ENCODE results near the gene PABPN1L. TPM values are rescaled to one million over a fixed set of nuclear protein-coding genes. Genes with fewer than 3 reads are reported as not detected.

The PABPN1L gene
- total and polyA plus RNA-seq, 5 donors = not detected

DNA sequence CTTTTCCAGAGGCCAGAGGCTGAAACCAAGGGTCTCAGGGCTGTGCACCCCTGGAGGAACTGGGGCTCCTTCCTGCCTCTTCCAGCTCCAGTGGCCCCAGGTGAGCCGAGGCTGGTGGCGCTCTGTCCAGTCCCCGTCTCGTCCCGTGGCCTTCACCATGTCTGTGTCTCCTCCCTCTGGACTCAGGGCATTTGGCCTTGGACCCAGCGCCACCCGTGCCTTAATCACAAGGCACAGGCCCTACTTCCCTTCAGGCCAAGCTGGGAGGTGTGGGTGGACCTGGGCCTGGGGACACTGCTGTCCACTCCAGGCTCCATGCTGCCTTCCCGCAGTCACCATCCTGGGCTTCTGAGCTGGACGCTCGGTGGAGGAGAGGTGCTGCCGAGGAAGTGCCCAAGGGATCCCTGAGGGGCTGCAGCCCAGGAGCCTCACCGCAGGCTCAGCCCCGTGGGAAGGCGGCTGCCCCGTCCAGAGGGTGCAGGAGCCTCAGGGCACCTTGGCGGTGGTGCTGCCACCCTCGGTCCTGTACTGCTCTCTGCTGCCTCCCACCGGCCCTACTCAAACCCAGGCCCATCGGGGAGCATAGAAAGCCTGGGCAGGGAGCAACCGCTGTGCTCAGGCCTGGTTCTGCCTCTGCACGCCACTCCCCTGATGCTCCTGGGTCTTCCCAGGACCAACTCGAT is 45.2 kb downstream of the PABPN1L start:
- intact Hi-C loops (cut with DNase I) = no loop called here
- H3K4me3 ChIP-seq (ENCODE audit: low read length) = no peak overlapping the region
- H3K27ac ChIP-seq (ENCODE audit: low read length) = no peak overlapping the region
- no peak for ATAC-seq
- no peaks in the 10 kb centered on the region for H3K27me3 ChIP-seq (ENCODE audit: control insufficient read depth, insufficient read depth)
- DNase-seq = no peak
- H3K9me3 ChIP-seq (ENCODE audit: control insufficient read depth, low read length) = no peaks in the 10 kb centered on the region
- WGBS = 92% methylated on average over 22 of the region's 22 CpGs
- no peaks in the 10 kb centered on the region for H3K4me1 ChIP-seq (ENCODE audit: control insufficient read depth, insufficient read depth, low read length)

DNA sequence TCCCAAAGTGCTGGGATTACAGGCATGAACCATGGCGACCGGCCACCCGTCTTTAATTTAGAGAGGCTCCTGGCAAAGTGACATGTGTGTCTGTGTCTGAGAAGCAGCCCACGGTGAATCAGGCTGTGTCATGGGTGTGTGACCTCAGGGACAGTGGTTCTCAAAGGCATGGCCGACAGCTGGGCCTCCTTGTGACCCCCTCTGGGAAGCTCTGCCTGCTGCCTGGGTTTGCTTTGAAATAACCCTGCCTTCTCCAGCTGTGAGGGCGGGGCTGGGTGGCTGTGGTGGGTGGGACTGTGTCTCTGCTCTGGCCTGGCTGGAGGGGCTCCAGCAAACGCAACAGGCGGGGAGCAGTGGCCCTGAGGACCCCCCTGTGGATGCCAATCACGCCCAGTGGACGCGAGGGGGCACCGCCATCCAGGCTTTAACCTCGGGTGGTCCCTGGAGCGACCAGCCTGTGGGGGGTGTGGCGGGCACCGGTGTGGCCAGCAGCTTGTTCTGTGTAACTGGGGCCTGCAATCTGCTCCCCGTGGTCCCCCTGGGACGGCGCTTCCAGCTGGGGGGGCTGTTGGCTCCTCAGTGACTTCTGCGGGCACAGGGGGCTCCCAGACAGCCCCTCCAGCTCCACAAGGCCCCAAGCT is 46.0 kb downstream of the PABPN1L start:
- DNase-seq (no peak), ATAC-seq (no peak)
- H3K9me3 ChIP-seq (ENCODE audit: control insufficient read depth, low read length) = no peaks in the 10 kb centered on the region
- H3K27ac ChIP-seq (ENCODE audit: low read length) = no peak overlapping the region
- H3K27me3 ChIP-seq (ENCODE audit: control insufficient read depth, insufficient read depth) = no peaks in the 10 kb centered on the region
- no peak overlapping the region for H3K4me3 ChIP-seq (ENCODE audit: low read length)
- 90% methylated on average over 20 of the region's 20 CpGs for WGBS
- no peaks in the 10 kb centered on the region for H3K4me1 ChIP-seq (ENCODE audit: control insufficient read depth, insufficient read depth, low read length)
- intact Hi-C loops (cut with DNase I) = no loop called here

GRCh38 chr16:88819126-88819525 is 47.3 kb downstream of the PABPN1L start:
- WGBS = 88% methylated on average over 16 of the region's 16 CpGs
- Histone ChIP-seq H3K4me1 (ENCODE audit: control insufficient read depth, insufficient read depth, low read length) (no peaks in the 10 kb centered on the region), H3K27ac (ENCODE audit: low read length) (no peak overlapping the region), H3K4me3 (ENCODE audit: low read length) (no peak overlapping the region), H3K9me3 (ENCODE audit: control insufficient read depth, low read length) (no peaks in the 10 kb centered on the region), H3K27me3 (ENCODE audit: control insufficient read depth, insufficient read depth) (no peaks in the 10 kb centered on the region)
- no peak for DNase-seq
- intact Hi-C loops (cut with DNase I) = loop anchor here in 1 of 4 donors (10.0 kb wide), 1 partner anchor 346 kb away; no protein-coding TSS in a partner anchor
- no peak for ATAC-seq

GRCh38 chr16:88818575-88818874 is 47.9 kb downstream of the PABPN1L start:
- WGBS = 86% methylated on average over 18 of the region's 18 CpGs
- ATAC-seq (no peak), DNase-seq (no peak)
- intact Hi-C loops (cut with DNase I) = loop anchor here in 1 of 4 donors (10.0 kb wide), 1 partner anchor 346 kb away; no protein-coding TSS in a partner anchor
- Histone ChIP-seq H3K9me3 (ENCODE audit: control insufficient read depth, low read length) (no peaks in the 10 kb centered on the region), H3K4me3 (ENCODE audit: low read length) (no peak overlapping the region), H3K27me3 (ENCODE audit: control insufficient read depth, insufficient read depth) (no peaks in the 10 kb centered on the region), H3K27ac (ENCODE audit: low read length) (no peak overlapping the region), H3K4me1 (ENCODE audit: control insufficient read depth, insufficient read depth, low read length) (no peaks in the 10 kb centered on the region)

GRCh38 chr16:88817785-88818574 is 48.5 kb downstream of the PABPN1L start:
- Histone ChIP-seq H3K9me3 (ENCODE audit: control insufficient read depth, low read length) (no peaks in the 10 kb centered on the region), H3K4me1 (ENCODE audit: control insufficient read depth, insufficient read depth, low read length) (no peaks in the 10 kb centered on the region), H3K27me3 (ENCODE audit: control insufficient read depth, insufficient read depth) (no peaks in the 10 kb centered on the region), H3K4me3 (ENCODE audit: low read length) (no peak overlapping the region), H3K27ac (ENCODE audit: low read length) (no peak overlapping the region)
- DNase-seq (no peak), ATAC-seq (no peak)
- intact Hi-C loops (cut with DNase I) = loop anchor here in 1 of 4 donors (10.0 kb wide), 1 partner anchor 347 kb away; no protein-coding TSS in a partner anchor
- WGBS = 86% methylated on average over 40 of the region's 40 CpGs

DNA sequence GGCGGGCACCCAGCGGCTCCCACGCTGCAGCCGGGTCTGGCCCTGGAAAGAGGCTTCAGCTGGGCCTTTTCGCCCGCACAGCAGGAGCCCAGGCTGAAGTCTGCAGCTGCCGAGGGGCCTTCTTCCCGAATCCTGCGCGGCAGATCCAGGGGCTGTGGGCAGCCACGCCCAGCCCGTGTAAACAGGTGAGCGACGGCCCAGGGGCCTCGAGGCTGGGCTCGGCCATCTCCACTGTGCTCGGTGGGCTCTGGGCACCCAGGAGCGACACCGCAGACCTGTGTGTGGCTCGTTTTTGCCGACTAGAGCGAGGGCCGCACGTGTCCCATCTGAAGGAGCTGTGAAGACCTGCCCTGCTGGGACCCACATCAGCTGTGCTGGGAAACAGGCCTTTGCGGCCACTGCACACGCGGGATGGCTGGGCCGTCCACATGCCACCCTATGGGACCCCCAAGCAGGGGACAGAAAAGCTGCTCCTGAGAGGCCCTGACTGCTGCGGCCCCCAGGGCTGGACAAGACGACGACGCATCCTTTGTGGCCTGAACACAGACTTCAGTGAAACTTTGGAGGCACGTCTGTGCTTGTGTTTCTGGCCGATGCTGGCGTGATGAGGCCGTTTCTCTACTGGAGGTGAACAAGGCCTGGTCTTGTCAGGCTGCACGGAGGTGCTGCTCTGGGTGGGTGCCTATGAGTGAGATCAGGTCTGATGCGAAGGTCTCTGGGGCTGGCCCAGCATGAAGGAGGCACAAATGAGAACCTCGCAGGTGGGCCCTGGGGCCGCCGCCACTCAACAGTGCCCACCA is 49.5 kb downstream of the PABPN1L start:
- no peak for ATAC-seq
- WGBS = 89% methylated on average over 41 of the region's 41 CpGs
- Histone ChIP-seq H3K9me3 (ENCODE audit: control insufficient read depth, low read length) (no peaks in the 10 kb centered on the region), H3K27me3 (ENCODE audit: control insufficient read depth, insufficient read depth) (no peaks in the 10 kb centered on the region), H3K27ac (ENCODE audit: low read length) (no peak overlapping the region), H3K4me3 (ENCODE audit: low read length) (no peak overlapping the region), H3K4me1 (ENCODE audit: control insufficient read depth, insufficient read depth, low read length) (no peaks in the 10 kb centered on the region)
- DNase-seq = no peak
- intact Hi-C loops (cut with DNase I) = loop anchor here in 1 of 4 donors (10.0 kb wide), 1 partner anchor 348 kb away; no protein-coding TSS in a partner anchor

- no peak overlapping the region for H3K4me3 ChIP-seq (ENCODE audit: low read length)
- DNase-seq = no peak
- no peaks in the 10 kb centered on the region for H3K27me3 ChIP-seq (ENCODE audit: control insufficient read depth, insufficient read depth)
- no peak for ATAC-seq
- H3K4me1 ChIP-seq (ENCODE audit: control insufficient read depth, insufficient read depth, low read length) = no peaks in the 10 kb centered on the region
- 56% methylated on average over 19 of the region's 19 CpGs for WGBS
- H3K9me3 ChIP-seq (ENCODE audit: control insufficient read depth, low read length) = no peaks in the 10 kb centered on the region
- H3K27ac ChIP-seq (ENCODE audit: low read length) = no peak overlapping the region
- intact Hi-C loops (cut with DNase I) = loop anchor here in 1 of 4 donors (10.0 kb wide), 1 partner anchor 349 kb away; no protein-coding TSS in a partner anchor
Measured at GRCh38 chr16:88815901-88816589, 50.4 kb downstream of the PABPN1L start.

GRCh38 chr16:88815227-88815626 is 51.2 kb downstream of the PABPN1L start:
- intact Hi-C loops (cut with DNase I) = loop anchor here in 1 of 4 donors (10.0 kb wide), 1 partner anchor 350 kb away; no protein-coding TSS in a partner anchor
- Histone ChIP-seq H3K9me3 (ENCODE audit: control insufficient read depth, low read length) (no peaks in the 10 kb centered on the region), H3K27ac (ENCODE audit: low read length) (no peak overlapping the region), H3K4me1 (ENCODE audit: control insufficient read depth, insufficient read depth, low read length) (no peaks in the 10 kb centered on the region), H3K27me3 (ENCODE audit: control insufficient read depth, insufficient read depth) (no peaks in the 10 kb centered on the region), H3K4me3 (ENCODE audit: low read length) (no peak overlapping the region)
- DNase-seq (no peak), ATAC-seq (no peak)
- 78% methylated on average over 10 of the region's 10 CpGs for WGBS

GRCh38 chr16:88814144-88814502 is 52.3 kb downstream of the PABPN1L start:
- intact Hi-C loops (cut with DNase I) = loop anchor here in 1 of 4 donors (10.0 kb wide), 1 partner anchor 351 kb away; no protein-coding TSS in a partner anchor
- H3K4me3 ChIP-seq (ENCODE audit: low read length) = no peak overlapping the region
- H3K27ac ChIP-seq (ENCODE audit: low read length) = no peak overlapping the region
- no peak for DNase-seq
- H3K9me3 ChIP-seq (ENCODE audit: control insufficient read depth, low read length) = no peaks in the 10 kb centered on the region
- H3K27me3 ChIP-seq (ENCODE audit: control insufficient read depth, insufficient read depth) = no peaks in the 10 kb centered on the region
- no peak for ATAC-seq
- 91% methylated on average over 13 of the region's 13 CpGs for WGBS
- H3K4me1 ChIP-seq (ENCODE audit: control insufficient read depth, insufficient read depth, low read length) = no peaks in the 10 kb centered on the region

Measured in right cardiac atrium (tissue), 5 donors.